HG02759 (cell line): ENCODE results near the gene PRKAG3.
A peak's percentile ranks its signal among the peaks of the same experiment; 100 is the strongest.

ENCODE experiments used
- ATAC-seq: cut with Tn5 transposase; IDR thresholded peaks from one replicate; pipeline ENCODE4 v1.9.1; 2021; ENCODE audit warnings: mild to moderate bottlenecking, moderate library complexity; ENCODE audit not compliant: unreplicated experiment

Gene PRKAG3

DNA sequence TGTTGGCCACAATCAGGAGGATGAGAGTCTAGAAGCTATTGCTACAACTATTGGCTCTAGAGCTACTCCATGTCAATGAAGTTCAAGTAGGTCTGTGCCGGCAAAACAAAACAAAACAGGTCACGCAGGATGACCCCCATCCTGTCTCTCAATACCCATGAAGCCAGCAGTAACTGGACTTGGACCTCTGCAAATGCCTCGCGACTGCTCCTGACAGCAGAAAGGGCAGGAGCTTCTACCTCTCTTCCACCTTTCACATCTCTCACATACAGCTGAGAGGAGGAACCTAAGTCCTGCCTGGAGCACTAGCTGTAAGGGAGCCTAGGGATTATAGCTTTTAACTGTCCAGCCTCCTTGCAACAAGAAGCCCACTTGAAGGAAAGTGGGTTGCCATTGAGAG, 16.0 kb downstream of the PRKAG3 start:
- no peak for ATAC-seq

DNA sequence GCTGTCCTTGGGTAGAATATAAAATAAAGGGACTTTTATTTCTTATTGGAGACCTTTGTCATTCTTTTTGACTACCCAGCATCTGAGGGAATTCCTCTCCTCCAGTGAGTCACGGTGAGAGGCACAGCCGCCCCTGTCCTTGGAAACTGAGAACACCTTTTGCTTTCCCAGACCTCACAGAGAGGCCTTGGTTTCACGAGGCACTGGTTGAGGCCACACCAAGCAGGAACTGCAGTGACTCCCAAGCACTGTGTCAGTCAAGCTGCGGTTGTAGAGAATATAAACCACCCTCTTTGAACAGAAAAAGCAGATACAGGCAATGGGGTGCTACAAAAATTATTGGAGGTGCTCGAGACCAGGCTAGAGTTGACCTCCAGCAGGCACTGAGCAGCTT, 16.4 kb downstream of the PRKAG3 start:
- ATAC-seq: no peak

DNA sequence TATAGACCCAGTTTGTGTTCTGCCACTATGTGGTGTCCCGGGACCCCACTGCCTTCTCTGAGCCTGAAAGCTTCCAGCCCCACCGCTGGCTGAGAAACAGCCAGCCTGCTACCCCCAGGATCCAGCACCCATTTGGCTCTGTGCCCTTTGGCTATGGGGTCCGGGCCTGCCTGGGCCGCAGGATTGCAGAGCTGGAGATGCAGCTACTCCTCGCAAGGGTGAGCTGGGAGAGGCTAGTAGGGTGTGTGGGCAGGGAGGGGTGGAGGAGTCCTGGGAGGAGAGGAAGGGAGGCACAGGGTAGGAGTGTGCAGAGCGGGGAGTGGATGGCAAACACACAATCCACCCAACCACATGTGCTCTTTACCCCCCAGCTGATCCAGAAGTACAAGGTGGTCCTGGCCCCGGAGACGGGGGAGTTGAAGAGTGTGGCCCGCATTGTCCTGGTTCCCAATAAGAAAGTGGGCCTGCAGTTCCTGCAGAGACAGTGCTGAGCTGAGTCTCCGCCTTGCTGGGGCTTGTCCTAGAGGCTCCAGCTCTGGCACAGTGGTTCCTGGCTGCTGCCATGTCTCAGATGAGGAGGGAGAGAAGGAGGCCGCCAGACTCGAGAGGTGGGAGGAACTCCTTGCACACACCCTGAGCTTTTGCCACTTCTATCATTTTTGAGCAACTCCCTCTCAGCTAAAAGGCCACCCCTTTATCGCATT, 16.9 kb downstream of the PRKAG3 start:
- no peak for ATAC-seq

GRCh38 chr2:218813771-218814460, 17.7 kb downstream of the PRKAG3 start:
- no peak for ATAC-seq

DNA sequence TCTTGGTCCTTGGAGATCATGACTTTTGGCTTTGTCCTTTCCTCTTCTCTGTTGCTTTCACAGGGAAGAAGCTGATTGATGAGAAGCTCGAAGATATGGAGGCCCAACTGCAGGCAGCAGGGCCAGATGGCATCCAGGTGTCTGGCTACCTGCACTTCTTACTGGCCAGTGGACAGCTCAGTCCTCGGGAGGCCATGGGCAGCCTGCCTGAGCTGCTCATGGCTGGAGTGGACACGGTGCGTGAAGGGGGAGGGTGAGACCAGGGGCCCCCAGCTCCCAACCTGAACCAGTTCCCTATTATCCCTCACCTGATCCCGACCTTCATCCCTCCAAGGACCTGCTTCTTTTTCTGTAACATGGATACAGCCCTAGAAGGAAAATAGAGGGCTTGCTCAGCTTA, 18.7 kb downstream of the PRKAG3 start:
- ATAC-seq: no peak

- no peak for ATAC-seq
Measured at GRCh38 chr2:218812096-218812815, 19.3 kb downstream of the PRKAG3 start.

GRCh38 chr2:218811382-218811781, 20.2 kb downstream of the PRKAG3 start:
- ATAC-seq: no peak

DNA sequence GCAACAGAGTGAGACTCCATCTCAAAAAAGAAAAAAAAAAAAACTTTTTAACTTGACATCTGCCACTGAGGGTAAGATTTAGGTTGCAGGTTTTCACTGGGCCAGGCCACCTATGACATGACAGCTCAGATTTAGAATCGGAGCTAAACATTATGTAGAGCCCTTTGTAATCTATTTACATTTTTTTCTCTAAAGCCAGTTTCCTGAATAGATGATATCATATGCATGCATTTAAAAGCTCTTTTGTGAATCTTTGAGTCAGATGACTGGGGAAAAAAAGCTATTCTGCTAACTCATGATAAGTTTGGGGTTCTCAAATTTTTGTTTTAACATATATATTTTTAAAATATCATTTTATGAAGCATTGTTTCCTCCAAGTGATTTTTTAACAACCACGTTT, 21.3 kb downstream of the PRKAG3 start:
- no peak for ATAC-seq

GRCh38 chr2:218809515-218809914, 22.1 kb downstream of the PRKAG3 start:
- ATAC-seq: no peak

DNA sequence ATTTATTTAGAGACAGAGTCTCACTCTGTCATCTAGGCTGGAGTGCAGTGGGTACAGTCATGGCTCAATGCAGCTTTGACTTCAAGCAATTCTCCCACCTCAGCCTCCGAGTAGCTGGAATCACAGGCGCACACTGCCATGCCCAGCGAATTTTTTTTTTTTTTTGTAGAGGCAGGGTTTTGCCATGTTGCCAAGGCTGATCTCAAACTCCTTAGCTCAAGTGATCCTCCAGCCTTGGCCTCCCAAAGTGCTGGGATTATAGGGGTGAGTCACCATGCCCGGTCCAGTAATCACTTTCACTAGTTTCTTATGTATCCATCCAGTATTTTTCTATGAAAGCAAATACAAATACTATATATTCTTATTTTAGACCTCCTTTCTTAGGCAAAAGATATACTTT, 24.0 kb downstream of the PRKAG3 start:
- no peak for ATAC-seq

DNA sequence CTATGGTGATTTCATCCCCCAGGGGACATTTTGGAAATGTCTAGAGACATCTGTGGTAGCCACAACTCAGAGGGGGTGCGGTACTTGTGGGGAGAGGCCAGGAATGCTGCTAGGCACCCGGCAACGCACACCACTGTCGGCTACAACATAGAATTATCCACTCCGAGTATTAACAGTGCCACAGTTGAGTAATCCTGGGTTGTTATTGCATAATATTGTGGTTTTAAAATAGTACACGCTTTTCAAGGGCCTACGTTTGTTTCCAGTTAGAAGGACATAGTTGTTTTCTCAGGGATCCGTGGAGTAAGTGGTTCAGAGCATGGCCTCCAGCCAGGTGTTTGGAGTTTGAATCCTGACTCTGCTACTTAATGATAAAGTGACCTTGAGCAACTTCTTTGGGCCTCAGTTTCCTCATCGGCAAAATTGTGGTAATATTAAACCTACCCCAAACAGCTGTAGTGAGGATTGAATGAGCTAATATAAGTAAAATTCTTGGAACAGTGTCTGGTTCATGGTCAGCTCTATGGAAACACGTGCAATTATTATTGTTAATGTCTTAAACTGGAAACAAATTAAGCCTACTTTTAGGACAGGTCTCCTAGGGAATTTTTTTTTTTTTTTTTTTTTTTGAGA, 25.1 kb downstream of the PRKAG3 start:
- ATAC-seq: peak; percentile 59

DNA sequence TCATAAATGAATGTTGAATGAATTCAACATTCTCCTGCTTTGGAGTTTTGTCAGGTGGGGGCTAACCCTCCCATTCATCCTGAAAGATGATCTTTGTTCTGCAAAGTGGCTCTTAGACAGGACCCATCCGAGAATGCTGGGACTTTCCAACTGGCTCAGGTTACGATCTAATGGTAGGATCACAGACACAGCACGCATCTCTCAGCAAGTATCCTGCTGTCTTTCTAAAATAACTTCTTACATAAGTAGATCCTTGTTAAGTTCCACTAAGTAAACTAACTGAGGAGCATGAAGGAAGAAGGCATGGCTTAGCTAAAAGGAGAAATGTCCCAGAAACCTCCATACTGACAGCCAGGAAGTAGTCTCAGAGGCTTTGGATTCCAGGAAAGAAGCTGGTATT, 26.0 kb downstream of the PRKAG3 start:
- ATAC-seq: no peak

DNA sequence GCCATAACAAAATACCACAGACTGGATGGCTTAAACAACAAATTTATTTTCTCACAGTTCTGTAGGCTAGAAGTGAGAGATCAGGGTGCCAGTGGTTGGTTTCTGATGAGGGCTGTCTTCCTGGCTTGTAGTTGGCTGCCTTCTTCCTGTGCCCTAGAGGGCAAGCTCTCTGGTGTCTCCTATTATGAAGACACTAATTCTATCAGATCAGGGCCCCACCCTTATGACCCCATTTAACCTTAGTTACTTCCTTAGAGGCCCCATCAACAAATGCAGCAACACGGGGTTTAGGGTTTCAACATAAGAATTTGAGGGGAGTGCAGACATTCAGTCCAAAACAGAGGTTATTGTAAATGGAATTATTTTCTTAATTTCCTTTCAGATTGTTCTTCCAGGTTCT, 26.8 kb downstream of the PRKAG3 start:
- no peak for ATAC-seq

DNA sequence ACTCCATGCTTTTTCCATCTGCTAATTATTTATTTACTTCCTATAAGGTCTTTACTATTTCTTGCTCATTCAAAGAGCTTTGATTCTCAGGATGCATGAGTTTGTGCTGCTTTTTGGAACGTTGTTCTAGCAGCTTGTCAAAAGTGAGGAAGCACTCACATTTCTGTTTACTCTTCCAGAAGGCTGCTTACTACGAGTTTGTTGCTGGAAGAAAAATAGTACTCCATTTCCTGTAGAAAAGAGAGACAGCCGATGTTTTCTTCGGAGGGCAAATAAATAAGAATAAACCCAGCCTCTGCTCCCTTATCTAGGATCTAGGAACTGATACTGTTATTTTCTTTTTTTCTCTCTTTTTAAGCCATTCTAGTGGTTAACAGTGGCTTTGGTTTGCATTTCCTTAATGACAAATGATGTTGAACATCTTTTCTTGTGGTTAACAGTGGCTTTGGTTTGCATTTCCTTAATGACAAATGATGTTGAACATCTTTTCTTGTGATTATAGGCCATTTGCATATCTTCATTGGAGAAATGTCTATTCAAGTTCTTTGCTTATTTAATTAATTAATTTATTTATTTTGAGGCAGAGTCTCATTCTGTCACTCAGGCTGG, 29.1 kb downstream of the PRKAG3 start:
- ATAC-seq: no peak

DNA sequence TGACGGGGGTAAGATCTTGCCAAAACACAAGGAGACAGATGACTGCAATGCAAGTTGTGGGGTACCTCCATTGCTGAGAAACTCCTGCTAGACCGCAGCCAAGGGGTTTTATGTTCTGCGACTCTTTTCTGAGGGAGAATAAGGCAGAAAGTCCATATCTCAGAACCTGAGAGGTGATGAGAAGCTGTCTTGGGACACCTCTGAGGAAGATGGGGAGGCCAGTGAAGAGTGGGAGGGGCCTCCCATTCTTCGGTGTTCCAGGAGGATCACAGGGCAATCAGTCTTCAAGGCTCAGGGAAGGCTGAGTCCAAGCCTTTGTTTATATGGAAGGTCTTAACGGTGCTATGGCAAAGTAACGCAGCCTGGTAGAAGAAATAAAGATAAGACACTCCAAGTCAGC, 31.6 kb downstream of the PRKAG3 start:
- ATAC-seq: no peak

GRCh38 chr2:218798767-218799504, 32.7 kb downstream of the PRKAG3 start:
- ATAC-seq: no peak

- ATAC-seq: no peak
Measured at GRCh38 chr2:218796691-218797090, 34.9 kb downstream of the PRKAG3 start.

- ATAC-seq: no peak
Measured at GRCh38 chr2:218792433-218792832, 39.2 kb downstream of the PRKAG3 start.

- no peak for ATAC-seq
Measured at GRCh38 chr2:218788529-218789255, 42.9 kb downstream of the PRKAG3 start.

GRCh38 chr2:218786133-218786532, 45.5 kb downstream of the PRKAG3 start:
- ATAC-seq: no peak
